Astrocyte (in vitro differentiated cells and primary cell): ENCODE measurements around the gene PRKCA.

Experiments
- CTCF ChIP-seq: IDR thresholded peaks from 2 replicates; pipeline ENCODE4 v1.5.1; 2011; ENCODE audit warnings: low read depth, mild to moderate bottlenecking, inconsistent platforms, low read length, moderate library complexity; ENCODE audit not compliant: insufficient read depth
- EZH2 ChIP-seq: IDR thresholded peaks from 2 replicates; pipeline ENCODE4 v1.6.1; 2012; ENCODE audit warnings: mild to moderate bottlenecking, low read length, inconsistent platforms; ENCODE audit not compliant: insufficient read depth

DNA sequence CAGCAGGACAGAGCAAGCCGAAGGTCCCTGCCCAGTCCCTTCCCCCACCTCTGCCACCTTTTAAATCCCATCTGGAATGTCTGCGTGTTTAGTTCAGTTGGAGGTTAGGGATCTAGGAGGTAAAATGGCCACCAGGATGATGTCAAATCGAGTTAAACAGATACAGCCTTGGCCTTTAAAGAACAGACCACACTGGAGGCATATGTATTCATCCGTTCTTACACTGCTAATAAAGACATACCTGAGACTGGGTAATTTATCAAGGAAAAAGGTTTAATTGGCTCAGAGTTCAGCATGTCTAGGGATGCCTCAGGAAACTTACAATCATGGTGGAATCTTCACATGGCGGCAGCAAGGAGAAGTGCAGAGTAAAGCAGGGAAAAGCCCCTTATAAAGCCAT lies 364.7 kb downstream of the PRKCA start:
- TF ChIP-seq EZH2, result no peak
- TF ChIP-seq CTCF, result no peak
